ENCODE results near the gene CCDC9. TPM values are rescaled to one million over a fixed set of nuclear protein-coding genes. Genes with fewer than 3 reads are reported as not detected.

Gene CCDC9
- total and polyA plus RNA-seq, 2 of the 13 experiments (the other 11 are each of a cell fraction or from before 2014, with no cell fraction given), result 2.9 to 6.3 TPM

- peak; percentile 42; the same call in 1 of the 2 replicates for TF ChIP-seq ZMAT3 (CRISPR knock-in tag; conservative IDR thresholded peaks at IDR 0.05)
- 0 out of 2 replicates have a peak, but pooled peaks have one; percentile 8 for TF ChIP-seq JUND (CRISPR knock-in tag; IDR thresholded peaks at IDR 0.05)
Observed at GRCh38 chr19:47230054-47230920, 26.0 kb upstream of the CCDC9 start (continued).

- no CpG with 5 or more reads among the region's 43 CpGs for WGBS (ENCODE audit: low lambda C conversion rate)
- H3K27ac ChIP-seq (ENCODE audit: extremely low read length, insufficient read depth, low read length), result peak within 1 kb of the TSS; percentile 94
- peak within 1 kb of the TSS; percentile 94 to 100 (median 95) for H3K4me3 ChIP-seq (replicated peaks in 1 of 3; ENCODE audit: insufficient read depth in 1 of 3, low read depth in 2 of 3, low read length in 3 of 3)
- H3K79me2 ChIP-seq (ENCODE audit: insufficient read depth, low read length), result peaks cover 21% of the 10 kb centered on the region
- H2AFZ ChIP-seq (ENCODE audit: low read length), result no peak within 1 kb of the TSS
- DNase-seq (ENCODE audit: low spot score) (no peak), FAIRE-seq (no peak), ATAC-seq (no peak)
- POLR2A ChIA-PET, result no interaction called here
- peaks cover 20% of the 10 kb centered on the region for H4K20me1 ChIP-seq (ENCODE audit: insufficient read depth, low read length)
- CTCF ChIA-PET (ENCODE audit: low intra/inter-chr PET ratio, low total read pairs), result interaction anchor here (2.5 kb wide), 1 partner anchor 13 kb away, joined by 13 read pairs; no protein-coding TSS in a partner anchor
- H3K4me2 ChIP-seq (ENCODE audit: low read depth, low read length), result peak within 1 kb of the TSS; percentile 94
- no peaks in the 10 kb centered on the region for H3K36me3 ChIP-seq (replicated peaks in 1 of 2; ENCODE audit: control insufficient read depth in 1 of 2, insufficient read depth in 2 of 2, low read length in 2 of 2)
- peak within 1 kb of the TSS; percentile 99 for H3K9ac ChIP-seq (ENCODE audit: insufficient read depth, low read depth, low read length)
- in situ Hi-C loops (cut with HindIII; ENCODE audit: extremely low pct_ligation_motif_present, low pct_unique_long_range_greater_than_20kb) (no loop called here), intact Hi-C loops (cut with micrococcal nuclease; ENCODE audit: unreplicated experiment) (no loop called here)
- no peaks in the 10 kb centered on the region for H3K9me3 ChIP-seq (ENCODE audit: low read length)
- peaks cover 0 to 4% of the 10 kb centered on the region in 2 experiments; a peak in 1 of 5 replicates for H3K27me3 ChIP-seq (ENCODE audit: control insufficient read depth in 1 of 2, insufficient read depth in 2 of 2, low read length in 2 of 2)
- BruUV-seq (replicated peaks), result no TSS peak
- peaks cover 34% of the 10 kb centered on the region for H3K4me1 ChIP-seq (ENCODE audit: insufficient read depth, low read length)
- TF ChIP-seq RFXANK (CRISPR knock-in tag; IDR thresholded peaks at IDR 0.05) (no peak), LCORL (IDR thresholded peaks at IDR 0.05) (no peak), LCORL (CRISPR knock-in tag; IDR thresholded peaks at IDR 0.05) (no peak), MEIS2 (CRISPR knock-in tag; IDR thresholded peaks at IDR 0.05) (no peak), CAMTA2 (CRISPR knock-in tag; IDR thresholded peaks at IDR 0.05; ENCODE audit: borderline replicate concordance) (no peak), CBX2 (IDR thresholded peaks at IDR 0.05; ENCODE audit: low read depth, low read length) (no peak), CBX2 (CRISPR knock-in tag; IDR thresholded peaks at IDR 0.05; ENCODE audit: low read depth) (no peak), ZNF180 (CRISPR knock-in tag; IDR thresholded peaks at IDR 0.05; ENCODE audit: borderline replicate concordance, low read depth) (no peak), ZNF335 (CRISPR knock-in tag; IDR thresholded peaks at IDR 0.05) (no peak), ZNF235 (CRISPR knock-in tag; IDR thresholded peaks at IDR 0.05; ENCODE audit: borderline replicate concordance) (0 out of 2 replicates have a peak, but pooled peaks have one; percentile 30), THAP7 (CRISPR knock-in tag; IDR thresholded peaks at IDR 0.05) (no peak), ZNF780A (CRISPR knock-in tag; IDR thresholded peaks at IDR 0.05) (no peak), ZNF879 (CRISPR knock-in tag; IDR thresholded peaks at IDR 0.05) (0 out of 2 replicates have a peak, but pooled peaks have one; percentile 7), CHD4 (IDR thresholded peaks at IDR 0.05; ENCODE audit: borderline replicate concordance, low read length) (no peak), NFRKB (IDR thresholded peaks at IDR 0.05) (no peak), ZNF580 (CRISPR knock-in tag; IDR thresholded peaks at IDR 0.05; ENCODE audit: borderline replicate concordance, low read depth) (no peak), MED1 (CRISPR knock-in tag; IDR thresholded peaks at IDR 0.05) (no peak), ZNF503 (CRISPR knock-in tag; IDR thresholded peaks at IDR 0.05) (no peak), ZSCAN12 (CRISPR knock-in tag; IDR thresholded peaks at IDR 0.05) (no peak), JDP2 (CRISPR knock-in tag; IDR thresholded peaks at IDR 0.05; ENCODE audit: borderline replicate concordance) (no peak), ZNF841 (CRISPR knock-in tag; IDR thresholded peaks at IDR 0.05; ENCODE audit: borderline replicate concordance) (no peak)
Observed at GRCh38 chr19:47230921-47231214, 25.5 kb upstream of the CCDC9 start, which contains the start of gene BBC3. BBC3 (minus strand) TSS chr19:47231199; CDS start chr19:47228431, 2,768 bp downstream.
